GM18511 (cell line): ENCODE data around the gene AXL.

Experiments
- ATAC-seq: cut with Tn5 transposase; IDR thresholded peaks from one replicate; pipeline ENCODE4 v1.9.1; 2021; ENCODE audit warnings: mild to moderate bottlenecking, moderate library complexity; ENCODE audit not compliant: unreplicated experiment

The AXL gene

GRCh38 chr19:41233748-41234240, 14.8 kb downstream of the AXL start:
- no peak for ATAC-seq

- no peak for ATAC-seq
Measured at GRCh38 chr19:41234512-41235168, 15.6 kb downstream of the AXL start.

- no peak for ATAC-seq
Measured at GRCh38 chr19:41235480-41235879, 16.5 kb downstream of the AXL start.

GRCh38 chr19:41238244-41238643, 19.2 kb downstream of the AXL start:
- no peak for ATAC-seq

GRCh38 chr19:41239363-41239762, 20.3 kb downstream of the AXL start:
- no peak for ATAC-seq

GRCh38 chr19:41239961-41240574, 21.0 kb downstream of the AXL start:
- ATAC-seq, result no peak

- ATAC-seq, result no peak
Measured at GRCh38 chr19:41241859-41242258, 22.8 kb downstream of the AXL start.

- no peak for ATAC-seq
Measured at GRCh38 chr19:41244117-41244516, 25.1 kb downstream of the AXL start.

GRCh38 chr19:41245843-41246242, 26.8 kb downstream of the AXL start:
- ATAC-seq, result no peak

GRCh38 chr19:41248895-41249294, 29.9 kb downstream of the AXL start:
- ATAC-seq, result no peak

GRCh38 chr19:41249707-41250423, 30.8 kb downstream of the AXL start:
- ATAC-seq, result no peak

- ATAC-seq, result no peak
Measured at GRCh38 chr19:41253660-41254059, 34.6 kb downstream of the AXL start.

- no peak for ATAC-seq
Measured at GRCh38 chr19:41255171-41255570, 36.1 kb downstream of the AXL start.

- no peak for ATAC-seq
Measured at GRCh38 chr19:41261474-41262190, 42.6 kb downstream of the AXL start.

GRCh38 chr19:41263042-41263849, 44.2 kb downstream of the AXL start:
- ATAC-seq, result peak; percentile 11

GRCh38 chr19:41263850-41264580, 45.0 kb downstream of the AXL start, which contains the start of gene HNRNPUL1:
Gene HNRNPUL1, plus strand, starts transcription at chr19:41264372. Its CDS starts 132 bp downstream, at chr19:41264504.
- ATAC-seq, result peak; percentile 69

- peak; percentile 1 for ATAC-seq
Measured at GRCh38 chr19:41264581-41265394, 45.8 kb downstream of the AXL start.

GRCh38 chr19:41265395-41266153, 46.6 kb downstream of the AXL start:
- no peak for ATAC-seq
